HG02852 (cell line): ENCODE results near the gene INSIG1.

Source experiments
- ATAC-seq: cut with Tn5 transposase; IDR thresholded peaks from one replicate; pipeline ENCODE4 v1.9.1; 2021; ENCODE audit warnings: mild to moderate bottlenecking, moderate library complexity; ENCODE audit not compliant: unreplicated experiment

INSIG1 gene

DNA sequence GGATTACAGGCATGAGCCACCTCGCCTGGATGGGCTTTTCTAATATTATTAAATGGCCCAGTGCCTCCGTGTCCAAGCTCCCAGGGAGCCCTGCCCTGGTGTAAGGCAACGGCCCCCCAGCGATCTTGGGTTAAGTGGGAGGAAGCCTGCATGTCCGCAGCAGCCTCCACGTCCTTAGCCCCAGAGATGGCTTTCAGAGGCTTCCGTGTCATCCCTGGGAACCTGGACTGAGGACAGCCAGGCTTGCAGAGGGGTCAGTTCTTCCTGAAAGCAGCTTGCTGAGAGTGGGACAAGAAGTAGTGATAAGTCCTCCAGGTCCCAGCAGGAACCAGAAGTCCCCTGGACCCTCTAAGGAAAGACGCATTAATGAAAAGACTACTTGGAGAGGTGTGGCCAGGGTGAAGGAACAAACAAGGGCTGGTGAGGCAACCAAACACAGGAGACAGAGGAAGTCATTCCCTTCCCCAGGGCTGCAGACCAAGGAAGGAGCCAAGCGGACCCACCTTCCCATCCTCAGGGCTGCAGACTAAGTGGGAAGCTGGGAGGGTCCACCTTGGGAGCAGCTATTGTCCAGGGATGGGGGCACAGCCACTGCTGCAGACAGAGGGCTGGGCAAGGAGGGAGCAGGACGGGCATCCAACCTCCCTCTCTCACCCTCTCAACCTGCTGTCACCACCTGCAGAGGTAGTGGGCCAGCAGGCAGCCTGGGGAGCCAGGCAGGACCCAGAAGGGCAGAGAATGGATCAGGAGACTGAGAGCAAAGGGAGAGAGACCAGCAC is 13.0 kb upstream of the INSIG1 start:
- no peak for ATAC-seq

- no peak for ATAC-seq
Observed at GRCh38 chr7:155285423-155285822, 12.3 kb upstream of the INSIG1 start.

GRCh38 chr7:155285833-155286232 is 11.8 kb upstream of the INSIG1 start:
- no peak for ATAC-seq

GRCh38 chr7:155286686-155287085 is 11.0 kb upstream of the INSIG1 start:
- no peak for ATAC-seq

DNA sequence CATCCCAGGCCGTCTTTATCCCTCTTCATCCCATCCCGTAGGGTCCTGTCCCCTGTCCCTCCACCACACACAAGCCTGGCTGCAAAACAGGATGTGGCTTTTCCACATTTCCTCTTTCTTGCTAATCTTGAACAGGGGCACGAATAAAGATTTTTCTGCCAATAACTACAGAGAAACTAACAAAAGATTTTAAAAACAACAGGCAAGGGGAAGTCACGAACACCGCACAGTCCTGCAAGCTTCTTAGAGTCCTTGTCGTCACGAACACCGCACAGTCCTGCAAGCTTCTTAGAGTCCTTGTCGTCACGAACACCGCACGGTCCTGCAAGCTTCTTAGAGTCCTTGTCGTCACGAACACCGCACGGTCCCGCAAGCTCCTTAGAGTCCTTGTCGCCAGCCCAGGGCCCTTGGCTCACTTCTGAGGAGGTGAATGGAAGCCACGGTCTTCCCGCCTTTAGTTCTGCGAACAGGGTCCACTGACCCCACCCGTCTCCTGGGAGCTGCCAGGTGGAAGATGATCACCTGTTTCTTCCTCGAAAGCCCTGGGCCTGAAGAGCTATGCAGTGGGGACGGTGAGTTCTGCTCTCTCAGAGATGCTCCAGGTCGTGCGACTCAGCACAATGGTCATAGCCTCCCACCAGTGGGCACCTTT is 10.3 kb upstream of the INSIG1 start:
- no peak for ATAC-seq

DNA sequence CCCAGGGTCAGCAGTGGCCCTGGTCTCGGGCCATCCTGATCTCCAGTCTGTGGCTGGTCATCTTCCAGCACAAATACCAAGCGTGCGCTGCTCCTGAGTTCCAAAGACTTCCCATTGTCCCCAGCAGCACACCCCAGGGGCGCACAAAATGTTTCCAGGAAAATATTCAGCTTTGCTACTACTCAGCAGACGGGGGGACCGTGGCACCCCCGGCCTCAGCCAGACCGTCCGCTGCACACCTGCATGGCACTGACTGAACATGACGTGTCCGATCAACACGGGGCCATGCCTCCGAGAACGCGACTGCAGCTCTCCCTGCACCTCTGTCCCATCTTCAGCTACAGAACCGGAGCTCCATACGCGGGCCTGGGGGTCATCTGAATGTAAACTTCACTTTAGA is 9.6 kb upstream of the INSIG1 start:
- ATAC-seq: no peak

- ATAC-seq: no peak
Observed at GRCh38 chr7:155289107-155289506, 8.6 kb upstream of the INSIG1 start.

- no peak for ATAC-seq
Observed at GRCh38 chr7:155289949-155290501, 7.7 kb upstream of the INSIG1 start.

GRCh38 chr7:155291045-155291530 is 6.6 kb upstream of the INSIG1 start:
- no peak for ATAC-seq

GRCh38 chr7:155291729-155292128 is 5.9 kb upstream of the INSIG1 start:
- ATAC-seq: no peak

GRCh38 chr7:155292680-155293226 is 4.9 kb upstream of the INSIG1 start:
- ATAC-seq: no peak

GRCh38 chr7:155293721-155294510 is 3.8 kb upstream of the INSIG1 start:
- no peak for ATAC-seq

- ATAC-seq: no peak
Observed at GRCh38 chr7:155294511-155294778, 3.2 kb upstream of the INSIG1 start.

DNA sequence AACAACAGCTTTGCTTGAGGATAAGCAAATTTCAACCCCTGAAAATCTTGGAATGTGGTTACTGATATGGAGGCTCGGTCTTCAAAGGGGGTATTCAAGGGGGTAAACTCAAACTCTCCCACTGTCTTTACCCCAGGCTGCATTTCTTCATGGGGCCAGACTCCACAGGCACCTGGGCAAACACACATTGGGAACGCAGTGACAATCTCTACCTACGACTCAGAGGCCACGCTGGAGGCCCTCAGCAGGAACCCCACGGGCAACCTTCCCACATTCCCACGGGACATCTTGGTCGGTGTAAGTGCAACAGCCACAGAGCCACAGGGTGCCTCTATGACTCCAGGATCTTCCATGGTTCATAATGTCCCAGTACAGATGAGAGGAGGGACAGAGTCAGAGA is 2.2 kb upstream of the INSIG1 start:
- no peak for ATAC-seq

DNA sequence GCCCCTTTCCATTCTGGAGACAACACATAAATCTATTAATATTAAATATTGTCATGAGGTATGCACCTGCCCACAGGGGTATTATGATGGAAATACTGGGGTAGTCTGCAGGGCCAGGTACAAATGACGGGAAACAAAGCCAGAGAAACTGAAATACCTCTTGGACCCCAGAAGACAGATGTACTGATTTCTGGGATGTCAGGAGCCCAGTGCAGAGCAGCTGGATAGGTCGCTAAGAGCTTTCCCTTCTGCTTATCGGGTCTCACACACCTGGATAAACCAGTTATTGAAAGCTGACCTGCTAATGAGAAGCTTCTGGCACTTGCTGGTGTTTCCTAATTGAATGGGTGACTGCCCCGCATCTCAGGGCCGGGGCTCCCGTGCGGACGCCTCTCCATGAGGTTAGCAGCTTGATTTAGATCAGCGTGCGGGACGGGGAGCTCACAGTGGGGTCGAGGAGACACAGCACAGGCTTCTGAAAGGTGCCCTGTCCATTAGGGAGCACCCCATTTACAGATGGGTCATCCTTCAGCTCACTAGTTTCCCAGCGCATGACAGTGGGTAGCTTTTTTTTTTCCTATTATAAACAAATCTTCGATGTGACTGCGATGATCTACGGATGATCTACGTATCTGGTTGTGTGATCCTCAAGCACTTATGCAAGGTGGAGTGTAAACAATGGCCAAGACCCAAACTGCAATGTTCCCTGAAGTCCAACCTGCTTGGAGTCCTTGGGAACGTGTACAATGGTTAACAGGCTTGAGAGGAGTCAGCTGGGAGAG is 1.5 kb upstream of the INSIG1 start:
- ATAC-seq: no peak

DNA sequence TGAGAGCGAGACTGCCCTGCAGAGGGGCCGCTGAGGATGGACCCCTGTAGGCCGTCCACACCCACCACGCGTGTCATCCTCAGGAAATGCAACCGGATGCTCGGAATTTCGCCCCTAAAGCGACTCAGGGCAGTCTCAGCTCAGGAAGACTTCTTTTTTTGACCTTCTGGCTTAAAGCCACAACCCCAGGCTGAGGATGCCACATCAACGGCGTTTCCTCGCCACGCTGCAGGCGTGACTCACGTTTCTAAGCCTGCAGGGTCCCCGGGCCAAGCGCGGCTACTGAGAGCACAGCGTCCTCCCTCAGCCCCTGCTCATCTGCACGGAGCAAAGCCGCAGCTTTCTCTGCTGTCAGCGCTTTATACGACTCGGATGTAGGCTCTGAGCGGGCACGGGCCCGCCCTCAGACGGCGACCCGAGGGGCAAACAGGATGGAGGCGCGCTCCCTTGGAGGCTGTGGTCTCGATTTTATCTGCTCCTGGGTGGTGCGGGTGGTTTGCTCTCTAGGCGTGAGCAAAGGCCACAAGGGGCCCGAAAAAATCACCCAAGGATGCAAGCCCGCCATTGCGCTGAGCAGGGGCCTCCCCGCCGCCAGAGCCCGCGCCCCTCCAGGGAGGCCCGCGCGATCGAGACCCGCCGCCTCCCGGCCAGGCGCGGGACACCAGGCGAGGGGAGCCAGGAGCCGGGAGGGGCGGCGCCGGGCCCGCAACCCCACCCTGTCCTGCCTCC is 726 bp upstream of the INSIG1 start:
- peak; percentile 36 for ATAC-seq

GRCh38 chr7:155298288-155298833 is 683 bp downstream of the INSIG1 start:
- ATAC-seq: peak; percentile 0

GRCh38 chr7:155298834-155299534 is 1.3 kb downstream of the INSIG1 start:
- peak; percentile 73 for ATAC-seq
